Neural progenitor cell (in vitro differentiated cells): ENCODE measurements around the gene NFATC4. TPM values are rescaled to one million over a fixed set of nuclear protein-coding genes. Genes with fewer than 3 reads are reported as not detected.

Experiments
- DNase-seq: peaks from one replicate; pipeline ENCODE4 v3.0.0-alpha.2; 2016; ENCODE audit warnings: low spot score
- H2AFZ ChIP-seq: fragments of 200-600 bp; sonication (generic); replicated peaks from 2 replicates; pipeline ENCODE4 v1.6.1; 2016; ENCODE audit warnings: antibody characterized with exemption
- H3F3A ChIP-seq: fragments of 200-600 bp; sonication (generic); 2 replicates; pipeline ENCODE4 v1.6.1; 2016; ENCODE audit warnings: antibody characterized with exemption, low read depth
- H3K27ac ChIP-seq: fragments of 200-600 bp; sonication (generic); 2 replicates; pipeline ENCODE4 v1.5.1; 2016; ENCODE audit warnings: mild to moderate bottlenecking
- H3K27me3 ChIP-seq: fragments of 200-600 bp; sonication (generic); 2 replicates; pipeline ENCODE4 v1.6.1; 2016; ENCODE audit warnings: mild to moderate bottlenecking, moderate library complexity
- H3K36me3 ChIP-seq: fragments of 200-600 bp; sonication (generic); 2 replicates; pipeline ENCODE4 v1.5.1; 2016
- H3K4me1 ChIP-seq: fragments of 200-600 bp; sonication (generic); 2 replicates; pipeline ENCODE4 v1.6.1; 2016; ENCODE audit warnings: mixed run types
- H3K4me2 ChIP-seq: fragments of 200-600 bp; sonication (generic); 2 replicates; pipeline ENCODE4 v1.6.1; 2016
- H3K4me3 ChIP-seq: fragments of 200-600 bp; sonication (generic); 2 replicates; pipeline ENCODE4 v1.5.1; 2016
- H3K79me2 ChIP-seq: fragments of 200-600 bp; sonication (generic); 2 replicates; pipeline ENCODE4 v1.6.1; 2016; ENCODE audit warnings: low read depth
- H3K9ac ChIP-seq: fragments of 200-600 bp; sonication (generic); 2 replicates; pipeline ENCODE4 v1.6.1; 2016
- H3K9me3 ChIP-seq: fragments of 200-600 bp; sonication (generic); 2 replicates; pipeline ENCODE4 v1.5.1; 2016; ENCODE audit warnings: low read depth
- H4K20me1 ChIP-seq: fragments of 200-600 bp; sonication (generic); 2 replicates; pipeline ENCODE4 v1.6.1; 2016; ENCODE audit warnings: low read depth
- H3K27ac Mint-ChIP-seq: 3 replicates; pipeline ENCODE4 v1.8.0; 2021; ENCODE audit warnings: mixed read lengths
- H3K27me3 Mint-ChIP-seq: 2 replicates; pipeline ENCODE4 v1.8.0; 2022; ENCODE audit warnings: low read depth, mild to moderate bottlenecking, inconsistent platforms, moderate library complexity, mixed read lengths; ENCODE audit not compliant: insufficient read depth
- H3K36me3 Mint-ChIP-seq: 3 replicates; pipeline ENCODE4 v1.8.0; 2021; ENCODE audit warnings: mixed read lengths
- H3K4me1 Mint-ChIP-seq: 3 replicates; pipeline ENCODE4 v1.8.0; 2021; ENCODE audit warnings: mixed read lengths
- H3K4me3 Mint-ChIP-seq: 3 replicates; pipeline ENCODE4 v1.8.0; 2021; ENCODE audit warnings: mild to moderate bottlenecking, moderate library complexity, mixed read lengths
- H3K9me3 Mint-ChIP-seq: 3 replicates; pipeline ENCODE4 v1.8.0; 2020; ENCODE audit warnings: mixed read lengths
- CTCF ChIP-seq: fragments of 200-600 bp; sonication (generic); IDR thresholded peaks from 2 replicates; pipeline ENCODE4 v1.5.1; 2017; ENCODE audit warnings: antibody characterized with exemption, mild to moderate bottlenecking
- EZH2 ChIP-seq: fragments of 200-600 bp; sonication (generic); IDR thresholded peaks from 2 replicates; pipeline ENCODE4 v1.6.1; 2017; ENCODE audit warnings: antibody characterized with exemption, mild to moderate bottlenecking, moderate library complexity
- EZH2phosphoT487 ChIP-seq: fragments of 200-600 bp; sonication (generic); IDR thresholded peaks from 2 replicates; pipeline ENCODE4 v1.6.1; 2017; ENCODE audit warnings: antibody characterized with exemption
- total RNA-seq: library from RNA; depleted of rRNA; stranded (reverse); fragments of >200 nt; gene quantifications from 2 replicates; pipeline ENCODE4 v1.2.3, GENCODE V29; 2015; ENCODE audit warnings: low replicate concordance

Gene NFATC4
- total RNA-seq, 1 donor from 2014 or later = 38.2 TPM

- H3K9me3 ChIP-seq = no peaks in the 10 kb centered on the region
- H3K27ac ChIP-seq = no peak overlapping the region
- H3K9ac ChIP-seq = no peak overlapping the region
- peaks cover 22% of the 10 kb centered on the region for H3F3A ChIP-seq
- H4K20me1 ChIP-seq = peaks cover 7% of the 10 kb centered on the region
- TF ChIP-seq CTCF (no peak), EZH2phosphoT487 (no peak), EZH2 (no peak)
- Mint-ChIP-seq H3K9me3 (peaks cover 4% of the 10 kb centered on the region), H3K4me1 (peaks cover 14% of the 10 kb centered on the region), H3K27me3 (peaks cover 60% of the 10 kb centered on the region), H3K4me3 (peak overlapping the region; percentile 70), H3K36me3 (no peaks in the 10 kb centered on the region), H3K27ac (no peak overlapping the region)
- peaks cover 85% of the 10 kb centered on the region for H3K27me3 ChIP-seq
- DNase-seq = no peak
- H2AFZ ChIP-seq = no peak overlapping the region
- H3K4me3 ChIP-seq = peak overlapping the region; percentile 37
- H3K79me2 ChIP-seq = no peaks in the 10 kb centered on the region
- peaks cover 4% of the 10 kb centered on the region for H3K4me1 ChIP-seq
- no peaks in the 10 kb centered on the region for H3K36me3 ChIP-seq
- H3K4me2 ChIP-seq = peak overlapping the region; percentile 75
Measured at GRCh38 chr14:24331731-24332267, 36.2 kb upstream of the NFATC4 start.

GRCh38 chr14:24332268-24332993 lies 35.6 kb upstream of the NFATC4 start:
- Histone ChIP-seq H3K4me3 (peak overlapping the region; percentile 37), H3K79me2 (no peaks in the 10 kb centered on the region), H3K27ac (no peak overlapping the region), H3K27me3 (peaks cover 92% of the 10 kb centered on the region), H3K9me3 (no peaks in the 10 kb centered on the region), H3K36me3 (no peaks in the 10 kb centered on the region), H3K4me2 (peak overlapping the region; percentile 75), H3K9ac (no peak overlapping the region), H2AFZ (peak overlapping the region; percentile 78), H3K4me1 (peaks cover 4% of the 10 kb centered on the region), H3F3A (peaks cover 22% of the 10 kb centered on the region), H4K20me1 (peaks cover 7% of the 10 kb centered on the region)
- peak; percentile 81 for DNase-seq
- Mint-ChIP-seq H3K27ac (no peak overlapping the region), H3K4me3 (peak overlapping the region; percentile 70), H3K9me3 (peaks cover 5% of the 10 kb centered on the region), H3K27me3 (peaks cover 64% of the 10 kb centered on the region), H3K36me3 (no peaks in the 10 kb centered on the region), H3K4me1 (peaks cover 14% of the 10 kb centered on the region)
- peak; percentile 67 for TF ChIP-seq CTCF
- peak; percentile 14 for TF ChIP-seq EZH2phosphoT487
- peak; percentile 48 for TF ChIP-seq EZH2

GRCh38 chr14:24334431-24335291 lies 33.3 kb upstream of the NFATC4 start, which contains the start of gene ADCY4:
ADCY4 (minus strand) TSS chr14:24335071; CDS start chr14:24334652, 419 bp downstream.
- H3K79me2 ChIP-seq = no peaks in the 10 kb centered on the region
- H3K4me1 Mint-ChIP-seq = peaks cover 14% of the 10 kb centered on the region
- H2AFZ ChIP-seq = peak within 1 kb of the TSS; percentile 92
- no peak within 1 kb of the TSS for H3K27ac ChIP-seq
- peak within 1 kb of the TSS; percentile 49 for H3K4me3 ChIP-seq
- peaks cover 8% of the 10 kb centered on the region for H3K9me3 Mint-ChIP-seq
- no peaks in the 10 kb centered on the region for H3K36me3 ChIP-seq
- peak within 1 kb of the TSS; percentile 82 for H3K4me2 ChIP-seq
- peaks cover 9% of the 10 kb centered on the region for H3K4me1 ChIP-seq
- H3K36me3 Mint-ChIP-seq = no peaks in the 10 kb centered on the region
- H3K9ac ChIP-seq = no peak within 1 kb of the TSS
- no peak within 1 kb of the TSS for H3K27ac Mint-ChIP-seq
- H3K9me3 ChIP-seq = no peaks in the 10 kb centered on the region
- peaks cover 79% of the 10 kb centered on the region for H3K27me3 Mint-ChIP-seq
- peak; percentile 51 for DNase-seq
- peaks cover 12% of the 10 kb centered on the region for H4K20me1 ChIP-seq
- H3F3A ChIP-seq = peaks cover 22% of the 10 kb centered on the region
- H3K4me3 Mint-ChIP-seq = peak within 1 kb of the TSS; percentile 77
- TF ChIP-seq EZH2phosphoT487 (peak; percentile 89), CTCF (no peak), EZH2 (peak; percentile 93)
- peaks cover 100% of the 10 kb centered on the region for H3K27me3 ChIP-seq
